GM21737 (cell line): ENCODE data around the gene HOPX.
"Not testable (repeated sequence)": the region's sequence is repeated elsewhere in the genome, so short reads cannot be mapped to it uniquely, and the experiment has no call there.

Source experiments
- ATAC-seq: cut with Tn5 transposase; IDR thresholded peaks from one replicate; pipeline ENCODE4 v1.9.1; 2021; ENCODE audit warnings: mild to moderate bottlenecking, moderate library complexity; ENCODE audit not compliant: unreplicated experiment

HOPX gene

DNA sequence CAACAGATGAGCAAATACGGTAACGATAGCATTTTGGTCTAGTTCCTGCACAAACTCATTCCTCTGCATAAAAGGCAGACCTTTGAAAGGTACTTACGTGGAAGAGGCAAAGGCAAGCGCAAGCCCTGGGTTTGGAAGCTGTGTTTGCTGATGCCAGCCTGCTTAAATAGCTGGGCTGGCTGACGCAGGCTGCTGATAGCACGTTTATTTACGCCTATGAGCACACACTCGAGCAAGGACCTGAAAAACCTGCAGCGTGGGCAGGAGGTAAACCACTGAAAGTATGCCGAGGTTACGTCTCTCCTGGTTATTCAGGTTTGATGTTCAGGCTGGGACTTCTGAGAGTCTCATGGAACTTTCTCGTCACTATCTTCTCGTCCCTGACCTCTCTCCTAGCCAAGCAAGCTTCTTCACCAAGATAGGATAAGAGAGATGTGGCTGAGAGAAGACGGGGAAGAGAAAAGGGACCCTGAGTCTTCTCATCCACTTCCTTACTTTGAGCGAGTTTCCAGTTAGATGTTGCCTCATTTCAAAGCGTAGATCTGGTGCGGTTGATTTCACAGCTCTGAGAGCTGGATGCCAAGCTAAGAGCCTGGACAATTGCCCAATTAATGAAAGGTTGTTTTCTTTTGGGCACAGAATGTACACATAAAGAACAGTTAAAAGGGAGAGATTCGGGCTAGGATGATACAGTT, at the start of gene HOPX:
TSS of gene HOPX (minus strand) at position 139 of the 695 bp plus-strand sequence. CDS start 23,480 bp downstream, outside the sequence.
- no peak for ATAC-seq

- no peak for ATAC-seq
Observed at GRCh38 chr4:56730097-56730496, 49.0 kb upstream of the HOPX start.

DNA sequence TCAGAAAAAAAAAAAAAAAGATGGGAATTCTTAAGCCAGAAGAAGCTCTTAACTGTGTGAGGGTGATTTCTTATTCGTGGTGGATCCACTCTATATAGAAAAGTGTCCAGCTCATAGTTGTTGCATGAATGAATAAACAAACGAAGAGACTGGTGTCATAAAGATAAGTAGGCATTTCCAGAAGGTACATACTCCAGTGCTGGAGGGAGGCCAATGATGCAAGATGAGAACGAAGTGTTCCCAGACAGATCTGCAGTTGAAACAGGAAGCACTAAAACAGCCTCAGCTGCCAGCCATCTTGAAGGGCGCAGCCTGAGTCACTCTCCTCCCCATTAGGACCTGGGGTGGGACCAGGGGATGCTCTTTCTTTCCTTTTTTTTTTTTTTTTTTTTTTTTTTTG, 47.4 kb upstream of the HOPX start:
- no peak for ATAC-seq

- no peak for ATAC-seq
Observed at GRCh38 chr4:56727150-56727549, 46.1 kb upstream of the HOPX start.

- ATAC-seq, result not testable (repeated sequence)
Observed at GRCh38 chr4:56726593-56726992, 45.5 kb upstream of the HOPX start.

DNA sequence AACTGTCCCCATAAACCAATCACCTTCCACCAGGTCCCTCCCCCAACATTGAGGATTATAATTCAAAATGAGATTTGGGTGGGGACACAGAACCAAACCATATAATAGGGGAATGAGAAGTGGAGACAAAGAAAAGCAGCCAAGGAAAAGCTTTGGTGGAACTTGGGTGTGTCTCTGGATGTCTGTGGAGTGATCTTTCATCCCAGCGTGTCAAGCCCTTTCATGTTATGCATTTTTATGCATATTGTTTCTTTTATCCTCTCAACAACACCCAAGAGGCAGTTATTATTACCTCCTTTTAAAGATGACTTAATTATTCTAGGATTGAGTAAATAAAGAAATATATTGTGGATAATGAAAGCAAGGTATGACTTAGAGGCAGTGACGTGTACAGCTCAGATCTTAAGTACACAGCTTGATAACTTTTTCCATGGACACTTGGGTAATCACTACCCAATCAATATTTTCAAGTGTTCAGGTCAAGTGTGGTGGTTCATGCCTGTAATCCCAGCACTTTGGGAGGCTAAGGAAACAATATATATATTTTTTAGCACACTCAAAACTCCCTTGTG, 42.6 kb upstream of the HOPX start:
- no peak for ATAC-seq

DNA sequence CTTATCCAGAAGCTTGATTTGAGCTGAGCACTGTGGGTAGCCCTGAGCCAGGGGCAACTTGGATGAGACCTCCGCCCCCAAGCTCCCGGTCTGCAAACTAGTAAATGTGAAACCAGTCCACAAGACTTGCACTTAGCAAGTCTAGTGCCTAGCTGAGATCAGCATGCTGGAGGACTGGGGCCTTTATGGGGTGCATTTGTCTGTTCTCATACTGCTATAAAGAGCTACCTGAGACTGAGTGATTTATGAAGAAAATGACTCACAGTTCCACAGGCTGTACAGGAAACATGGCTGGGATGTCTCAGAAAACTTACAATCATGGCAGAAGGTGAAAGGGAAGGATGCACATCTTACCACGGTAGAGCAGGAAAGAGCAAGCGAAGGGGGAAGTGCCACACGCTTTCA, 42.1 kb upstream of the HOPX start:
- no peak for ATAC-seq

DNA sequence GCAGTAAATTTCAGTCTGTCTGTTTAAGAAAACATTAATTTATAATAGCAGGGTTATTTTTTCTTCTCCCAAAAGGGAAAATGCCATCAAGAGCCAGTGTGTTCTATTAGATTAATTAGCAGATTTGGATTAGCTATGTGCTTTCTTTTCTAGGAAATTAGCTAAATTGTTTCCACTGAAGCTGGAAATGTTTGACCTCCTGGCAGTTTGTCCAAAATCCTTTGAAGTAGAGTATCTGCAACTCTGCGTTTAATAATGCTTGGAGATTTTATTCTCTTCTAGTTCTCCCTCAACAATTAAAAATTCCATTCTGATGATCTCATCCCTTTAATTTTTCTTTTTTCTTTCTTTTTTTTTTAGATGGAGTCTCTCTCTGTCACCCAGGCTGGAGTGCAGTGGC, 27.1 kb upstream of the HOPX start:
- ATAC-seq, result no peak

DNA sequence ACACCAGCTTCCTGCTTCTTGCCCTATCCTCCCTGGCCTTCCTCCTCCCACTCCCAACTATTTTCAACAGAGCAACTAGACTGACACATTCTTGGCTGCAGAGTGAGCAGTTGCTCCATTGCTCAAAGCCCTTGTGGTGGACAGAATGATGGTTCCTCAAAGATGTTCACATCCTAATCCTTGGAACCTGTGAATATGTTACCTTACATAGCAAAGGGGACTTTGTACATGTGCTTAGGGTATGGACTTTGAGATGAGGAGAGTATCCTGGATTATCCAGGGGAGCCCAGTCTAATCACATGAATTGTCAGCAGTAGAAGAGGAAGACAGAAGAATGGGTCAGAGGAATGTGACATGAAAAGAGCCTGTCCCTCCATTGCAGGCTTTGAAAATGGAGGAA, 24.9 kb upstream of the HOPX start:
- no peak for ATAC-seq

- ATAC-seq, result no peak
Observed at GRCh38 chr4:56705334-56705733, 24.2 kb upstream of the HOPX start.

DNA sequence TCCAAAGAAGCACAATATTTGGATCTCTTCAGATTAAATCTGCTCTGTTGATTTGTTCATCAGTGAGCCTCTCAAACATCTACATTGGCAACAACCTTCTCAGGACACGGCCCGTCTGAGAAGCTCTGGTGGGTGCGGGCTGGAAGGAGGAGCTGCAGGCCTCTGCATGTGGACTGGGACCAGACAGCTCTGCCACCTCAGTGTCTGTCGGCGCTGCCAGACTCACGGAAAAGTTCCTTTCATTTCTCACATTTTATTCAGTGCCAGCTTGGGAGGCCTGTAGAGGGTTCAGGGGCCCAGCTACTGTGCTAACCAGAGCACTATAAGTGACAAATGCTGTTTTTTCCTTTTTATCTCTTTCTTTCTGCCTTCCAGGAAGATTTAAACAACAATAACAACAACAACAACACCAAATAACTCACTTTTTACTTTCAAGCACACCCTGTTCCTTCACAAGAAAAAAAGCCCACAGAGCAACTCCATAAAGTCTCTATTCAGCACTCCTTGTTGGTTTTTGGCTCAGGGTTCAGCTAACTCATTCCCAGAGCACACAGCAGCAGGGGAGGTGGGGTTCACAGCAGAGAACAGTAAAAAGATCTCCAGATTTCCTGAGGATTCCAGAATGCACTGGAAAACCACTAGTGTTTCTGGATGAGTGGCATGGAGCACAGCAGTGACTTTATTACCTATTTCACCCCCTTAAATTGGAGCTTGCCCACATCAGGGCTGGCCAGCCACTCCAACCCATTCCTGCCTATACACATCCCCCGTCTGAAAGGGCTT, 23.2 kb upstream of the HOPX start:
- no peak for ATAC-seq

DNA sequence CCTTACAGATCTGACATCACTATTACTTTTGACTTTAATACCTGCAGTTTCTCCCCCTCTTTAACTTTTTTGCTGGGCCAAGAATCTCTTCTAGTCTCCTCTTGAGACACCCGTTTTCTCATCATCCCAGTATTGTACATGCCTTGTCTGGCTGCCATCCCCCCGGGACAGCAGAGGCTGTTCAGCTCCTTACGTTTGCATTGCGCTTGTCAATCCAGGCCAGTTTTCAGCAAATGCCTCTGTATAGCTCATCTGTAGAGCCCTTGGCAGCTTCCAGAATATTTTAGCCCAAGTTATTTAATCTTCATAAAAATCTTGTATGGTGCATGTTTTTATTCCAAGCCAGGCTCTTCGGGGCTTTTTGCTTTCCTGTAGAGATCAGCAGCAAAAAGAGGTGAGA, 22.3 kb upstream of the HOPX start:
- ATAC-seq, result no peak

- ATAC-seq, result no peak
Observed at GRCh38 chr4:56701644-56702043, 20.5 kb upstream of the HOPX start.

DNA sequence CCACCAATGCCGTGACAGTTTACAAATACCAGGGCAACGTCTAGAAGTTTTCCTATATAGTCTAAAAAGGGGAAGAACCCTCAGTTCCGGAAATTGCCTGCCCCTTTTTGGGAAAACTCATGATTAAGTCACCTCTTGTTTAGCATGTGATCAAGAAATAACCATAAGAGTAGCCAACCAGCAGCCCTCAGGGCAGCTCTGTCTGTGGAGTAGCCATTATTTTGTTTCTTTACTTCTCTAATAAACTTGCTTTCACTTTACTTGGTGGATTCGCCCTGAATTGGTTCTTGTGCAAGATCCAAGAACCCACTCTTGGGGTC, 20.0 kb upstream of the HOPX start:
- ATAC-seq, result no peak

GRCh38 chr4:56699537-56700105, 18.5 kb upstream of the HOPX start:
- ATAC-seq, result no peak

DNA sequence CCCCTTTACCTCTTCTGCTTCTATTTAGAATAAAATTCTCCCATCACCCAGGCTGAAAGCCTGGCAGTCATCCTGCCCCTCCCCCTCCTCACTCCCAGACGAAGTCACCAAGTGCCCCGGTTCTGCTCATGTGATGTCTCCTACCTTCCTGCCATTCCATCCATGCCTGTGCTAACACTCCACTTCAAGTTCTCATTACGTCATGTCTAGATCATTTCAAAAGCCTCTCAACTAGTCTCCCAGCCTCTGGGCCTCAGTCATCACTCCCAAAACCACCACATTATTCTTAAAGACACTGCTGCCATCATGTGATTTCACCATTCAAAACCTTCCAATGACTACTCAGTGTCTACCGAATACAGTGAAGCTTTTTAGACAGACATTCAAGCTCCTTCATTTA, 17.2 kb upstream of the HOPX start:
- ATAC-seq, result no peak

GRCh38 chr4:56696056-56696455, 15.0 kb upstream of the HOPX start:
- no peak for ATAC-seq

DNA sequence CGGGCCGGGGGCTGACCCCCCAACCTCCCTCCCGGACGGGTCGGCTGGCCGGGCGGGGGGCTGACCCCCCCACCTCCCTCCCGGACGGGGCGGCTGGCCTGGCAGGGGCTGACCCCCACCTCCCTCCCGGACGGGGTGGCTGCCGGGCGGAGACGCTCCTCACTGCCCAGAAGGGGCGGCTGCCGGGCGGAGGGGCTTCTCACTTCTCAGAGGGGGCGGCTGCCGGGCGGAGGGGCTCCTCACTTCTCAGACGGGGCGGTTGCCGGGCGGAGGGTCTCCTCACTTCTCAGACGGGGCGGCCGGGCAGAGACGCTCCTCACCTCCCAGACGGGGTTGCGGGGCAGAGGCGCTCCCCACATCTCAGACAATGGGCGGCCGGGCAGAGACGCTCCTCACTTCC, 12.4 kb upstream of the HOPX start:
- ATAC-seq, result not testable (repeated sequence)

DNA sequence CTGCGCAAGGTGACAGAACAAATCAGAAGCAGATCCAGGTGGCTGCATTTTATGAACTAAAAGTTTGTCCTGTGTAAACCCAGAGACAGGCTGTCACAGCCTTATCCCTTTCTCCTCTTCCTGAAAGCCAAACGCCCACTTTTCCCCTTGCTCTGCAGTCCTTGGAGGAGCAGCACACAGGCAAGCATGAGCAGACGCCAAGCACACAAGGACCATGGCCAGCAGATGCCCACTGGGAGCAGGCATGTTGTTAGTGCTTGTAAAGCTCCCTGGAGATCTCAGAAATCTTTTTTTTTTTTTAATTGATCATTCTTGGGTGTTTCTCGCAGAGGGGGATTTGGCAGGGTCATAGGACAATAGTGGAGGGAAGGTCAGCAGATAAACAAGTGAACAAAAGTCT, 11.5 kb upstream of the HOPX start:
- no peak for ATAC-seq

GRCh38 chr4:56691425-56691824, 10.3 kb upstream of the HOPX start:
- no peak for ATAC-seq

DNA sequence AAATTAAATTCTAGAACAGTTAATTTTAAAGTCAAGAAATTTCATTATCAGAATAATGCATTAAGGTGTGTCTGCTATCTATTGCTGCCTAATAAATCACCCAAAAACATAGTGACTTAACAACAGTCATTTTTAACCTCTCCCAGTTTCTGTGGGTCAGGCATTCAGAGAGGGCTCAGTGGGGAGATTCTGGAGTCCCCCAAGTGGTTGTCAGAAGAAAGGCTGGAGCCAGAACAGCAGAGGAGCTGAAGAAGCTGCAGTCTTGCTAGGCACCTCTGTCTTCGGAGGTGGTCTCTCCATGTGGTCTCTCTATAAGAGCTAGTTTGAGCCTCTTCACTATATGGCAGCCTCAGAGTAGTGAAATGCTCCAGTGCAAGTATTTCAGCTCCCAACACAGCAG, 9.3 kb upstream of the HOPX start:
- ATAC-seq, result no peak
